Stimulated activated CD8-positive, alpha-beta memory T cell treated with anti-CD3 and anti-CD28 coated beads, Interleukin-4, amount 100 ng/mL, for 48 hours (primary cell): ENCODE measurements around the gene ZKSCAN1.
A peak's percentile ranks its signal among the peaks of the same experiment; 100 is the strongest.

Experiments used
- DNase-seq: peaks from one replicate; pipeline ENCODE4 v3.0.0-alpha.2; 2020

The ZKSCAN1 gene

DNA sequence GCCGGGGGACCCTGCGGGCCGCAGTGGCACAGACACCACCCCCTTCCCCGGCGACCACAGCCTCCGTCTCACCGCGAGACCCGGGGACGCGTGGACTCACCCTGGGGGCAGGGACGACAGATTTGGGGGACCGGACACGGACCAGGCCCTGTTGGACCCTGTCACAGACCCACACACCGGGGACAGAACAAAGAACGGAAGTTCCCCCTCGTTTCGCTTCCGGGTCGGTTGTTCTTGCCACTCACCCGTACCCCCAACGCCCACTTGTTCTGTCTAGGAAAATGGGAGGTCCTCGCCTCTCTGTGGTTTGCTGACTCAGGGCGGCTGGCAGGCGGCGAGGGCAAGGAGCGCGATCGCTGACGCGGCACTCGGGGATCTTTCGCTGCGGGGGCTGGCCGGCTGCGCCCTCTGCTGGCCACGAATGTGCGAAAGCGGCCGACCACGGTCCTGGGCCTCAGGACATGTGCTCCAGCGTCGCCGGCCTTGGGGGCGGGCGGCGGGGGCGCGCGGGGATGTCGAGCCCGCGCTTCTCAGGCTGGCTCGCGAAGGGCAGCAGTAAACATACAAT lies 66.2 kb downstream of the ZKSCAN1 start, which contains the start of gene ZNF3:
Gene ZNF3, minus strand, starts transcription at position 189 of the 568 bp plus-strand sequence. CDS start 4,366 bp downstream, outside the sequence.
- DNase-seq: peak; percentile 98

DNA sequence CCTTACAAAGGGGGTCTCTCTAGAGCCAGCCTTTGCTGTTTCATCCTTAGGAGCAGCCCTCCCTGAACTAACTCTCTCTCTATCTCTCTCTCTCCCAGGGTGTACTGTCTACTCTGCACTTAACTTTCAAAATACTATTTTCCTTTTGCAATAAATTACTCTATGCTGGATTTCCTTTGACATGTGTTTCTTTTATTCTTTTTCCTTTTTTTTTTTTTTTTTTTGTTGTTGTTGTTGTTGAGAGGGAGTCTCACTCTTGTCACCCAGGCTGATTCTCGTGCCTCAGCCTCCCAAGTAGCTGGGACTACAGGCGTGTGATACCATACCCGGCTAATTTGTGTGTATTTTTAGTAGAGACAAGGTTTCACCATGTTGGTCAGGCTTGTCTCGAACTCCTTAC lies 67.6 kb downstream of the ZKSCAN1 start:
- DNase-seq: no peak

DNA sequence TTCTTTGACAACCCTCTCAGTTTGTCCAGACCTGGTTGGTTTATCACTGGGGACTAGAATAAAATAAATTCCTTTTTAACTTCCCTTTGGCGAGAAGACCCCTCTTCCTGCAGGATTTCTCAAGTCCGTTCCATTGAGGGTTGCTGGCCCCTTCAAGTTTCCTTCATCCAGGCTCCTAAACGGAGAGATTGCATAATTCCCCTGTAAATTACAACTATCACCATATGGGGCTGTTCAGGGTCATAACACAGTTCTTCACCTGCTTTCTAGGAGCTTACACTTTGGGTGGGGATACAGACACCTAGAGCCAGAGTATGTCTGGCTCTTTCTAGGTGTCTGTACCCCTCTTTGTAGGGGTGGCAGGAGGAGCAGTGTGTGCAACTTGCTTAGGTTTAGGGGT lies 70.1 kb downstream of the ZKSCAN1 start:
- DNase-seq: no peak

DNA sequence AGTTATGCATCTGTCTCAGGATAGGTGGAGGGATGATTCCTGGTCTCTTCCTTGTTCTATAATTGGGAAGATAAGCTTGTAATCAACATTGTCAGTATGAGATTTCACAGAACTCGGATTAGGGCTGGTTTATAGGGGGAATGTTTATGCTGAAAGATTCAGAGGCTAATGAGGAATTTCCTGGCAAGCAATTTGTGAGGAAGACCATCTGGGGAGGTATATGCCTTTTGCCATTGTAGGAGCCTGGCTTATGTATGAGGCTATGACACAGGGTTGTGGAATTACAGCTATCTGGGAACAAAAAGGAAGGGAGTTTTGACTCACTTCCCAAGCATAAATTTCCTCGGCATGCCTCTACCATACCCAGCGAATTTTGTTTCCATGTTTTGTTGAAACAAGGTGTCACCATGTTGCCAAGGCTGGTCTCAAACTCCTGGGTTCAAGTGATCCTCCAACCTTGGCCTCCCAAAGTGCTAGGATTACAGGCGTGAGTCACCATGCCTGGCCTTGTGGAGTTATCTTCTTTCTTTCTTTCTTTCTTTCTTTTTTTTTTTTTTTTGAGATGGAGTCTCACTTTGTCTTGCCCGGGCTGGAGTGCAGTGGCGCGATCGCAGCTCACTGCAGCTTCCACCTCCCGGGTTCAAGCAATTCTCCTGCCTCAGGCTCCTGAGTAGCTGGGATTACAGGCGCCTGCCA lies 71.8 kb downstream of the ZKSCAN1 start:
- DNase-seq: no peak

DNA sequence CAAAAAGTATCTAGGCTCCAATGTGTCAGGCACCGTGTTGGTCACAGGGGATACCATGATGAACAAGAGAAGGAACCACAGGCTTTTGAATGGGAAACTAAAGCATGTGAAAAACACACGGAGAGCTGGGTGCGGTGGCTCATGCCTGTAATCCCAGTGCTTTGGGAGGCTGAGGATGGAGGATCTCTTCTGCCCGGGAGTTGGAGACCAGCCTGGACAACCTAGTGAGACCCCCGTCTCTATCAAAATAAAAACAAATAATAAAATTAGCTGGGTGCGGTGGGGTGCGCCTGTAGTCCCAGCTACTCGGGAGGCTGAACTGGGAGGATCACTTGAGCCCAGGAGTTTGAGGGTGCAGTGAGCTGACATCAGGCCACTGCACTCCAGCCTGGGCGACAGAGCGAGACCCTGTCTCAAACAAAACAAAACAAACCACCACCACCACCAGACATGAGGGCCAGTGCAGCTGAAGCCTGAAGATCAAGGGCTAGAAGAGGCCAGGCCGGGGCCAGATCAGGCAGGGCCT lies 72.8 kb downstream of the ZKSCAN1 start:
- no peak for DNase-seq

DNA sequence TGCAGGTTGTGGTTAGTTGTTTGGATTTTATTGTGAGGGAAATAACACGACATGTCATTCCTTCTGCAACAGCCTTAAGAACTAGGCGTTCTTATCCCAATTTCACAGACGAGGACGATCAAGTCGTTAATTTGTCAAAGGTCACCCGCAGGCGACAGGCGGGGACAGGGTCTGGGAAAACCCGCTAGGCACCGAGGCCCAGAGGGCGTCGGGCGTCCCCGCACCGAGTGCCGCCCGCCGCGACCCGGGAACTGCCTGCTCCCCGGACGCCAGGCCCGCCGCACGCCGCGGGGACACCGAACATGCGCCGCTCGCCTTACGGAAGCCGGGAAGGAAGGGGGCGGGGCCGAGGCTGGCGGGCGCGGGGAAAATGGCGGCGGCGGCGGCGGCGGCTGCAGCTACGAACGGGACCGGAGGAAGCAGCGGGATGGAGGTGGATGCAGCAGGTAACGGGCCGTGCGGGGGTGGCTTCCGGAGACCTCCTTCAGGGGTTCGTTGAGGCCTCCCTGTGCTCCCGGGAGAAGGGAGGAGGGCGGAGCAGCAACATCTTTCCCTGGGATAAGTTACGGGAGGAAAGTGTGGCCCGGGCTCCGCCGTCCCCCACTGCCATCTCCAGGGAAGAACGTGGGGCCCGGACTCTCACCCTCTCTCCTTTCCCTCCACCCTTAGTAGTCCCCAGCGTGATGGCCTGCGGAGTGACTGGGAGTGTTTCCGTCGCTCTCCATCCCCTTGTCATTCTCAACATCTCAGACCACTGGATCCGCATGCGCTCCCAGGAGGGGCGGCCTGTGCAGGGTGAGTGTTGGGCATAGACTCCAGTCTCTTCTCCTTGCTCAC lies 73.4 kb downstream of the ZKSCAN1 start, which contains the start of gene COPS6:
Gene COPS6, plus strand, starts transcription at position 349 of the 837 bp plus-strand sequence. Its CDS starts 22 bp downstream, at position 371.
- DNase-seq: peak; percentile 93

DNA sequence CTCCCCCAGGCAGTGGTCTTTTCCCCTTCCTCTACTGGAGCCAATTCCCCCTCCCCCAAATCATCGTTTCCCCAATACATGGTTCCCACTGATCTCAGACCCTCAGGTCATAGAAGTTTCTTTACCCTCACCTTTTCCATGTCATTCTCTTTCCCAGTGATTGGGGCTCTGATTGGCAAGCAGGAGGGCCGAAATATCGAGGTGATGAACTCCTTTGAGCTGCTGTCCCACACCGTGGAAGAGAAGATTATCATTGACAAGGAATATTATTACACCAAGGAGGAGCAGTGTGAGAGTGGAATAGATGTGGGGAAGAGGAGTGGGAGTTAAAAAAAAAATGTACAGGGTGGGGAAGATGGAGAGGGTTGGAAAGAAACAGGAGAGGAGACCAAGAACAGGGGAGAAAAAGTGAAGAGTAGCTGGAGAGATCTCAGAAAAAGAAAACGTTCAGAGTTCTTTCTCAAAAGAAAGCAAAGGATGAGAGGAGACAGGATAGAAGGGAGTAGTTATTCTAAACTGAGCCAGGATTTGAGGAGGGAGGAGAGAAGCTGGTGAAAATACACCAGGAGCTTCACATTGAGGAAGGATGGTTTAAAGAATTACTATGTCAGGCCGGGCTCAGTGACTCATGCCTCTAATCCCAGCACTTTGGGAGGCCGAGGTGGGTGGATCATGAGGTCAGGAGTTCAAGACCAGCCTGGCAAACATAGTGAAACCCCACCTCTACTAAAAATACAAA lies 74.2 kb downstream of the ZKSCAN1 start:
- DNase-seq: no peak

DNA sequence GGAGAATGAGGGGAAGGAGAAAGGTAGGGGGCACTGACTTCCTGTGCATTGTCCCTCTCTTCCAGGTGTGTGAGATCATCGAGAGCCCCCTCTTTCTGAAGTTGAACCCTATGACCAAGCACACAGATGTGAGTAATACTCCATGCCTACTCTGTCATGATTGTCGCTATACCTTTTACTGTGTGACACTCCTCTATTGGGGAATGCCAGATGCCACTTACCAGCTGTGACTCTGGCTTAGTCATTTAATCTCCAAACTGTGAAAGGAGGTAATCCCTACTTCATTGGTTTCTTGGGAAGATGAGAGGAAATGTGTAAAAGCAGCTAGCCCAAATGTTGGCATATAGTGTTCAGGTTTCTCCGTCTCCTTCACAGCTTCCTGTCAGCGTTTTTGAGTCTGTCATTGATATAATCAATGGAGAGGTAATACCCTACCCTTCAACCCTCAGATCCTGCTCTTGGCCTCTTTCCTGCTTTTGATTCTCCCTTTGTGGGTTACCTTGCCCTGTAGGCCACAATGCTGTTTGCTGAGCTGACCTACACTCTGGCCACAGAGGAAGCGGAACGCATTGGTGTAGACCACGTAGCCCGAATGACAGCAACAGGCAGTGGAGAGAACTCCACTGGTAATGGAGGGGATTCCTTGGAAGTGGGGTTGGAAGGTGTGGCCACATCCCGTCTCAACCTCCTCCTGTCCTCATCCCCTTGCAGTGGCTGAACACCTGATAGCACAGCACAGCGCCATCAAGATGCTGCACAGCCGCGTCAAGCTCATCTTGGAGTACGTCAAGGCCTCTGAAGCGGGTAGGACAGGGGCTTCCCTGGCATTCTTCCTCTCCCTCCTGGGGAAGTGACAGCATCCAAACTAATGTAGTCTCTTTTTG lies 75.4 kb downstream of the ZKSCAN1 start:
- no peak for DNase-seq
